Activated CD4-positive, alpha-beta T cell treated with anti-CD3 and anti-CD28 coated beads for 4 hours (primary cell): ENCODE data around the gene POLRMT.
A peak's percentile ranks its signal among the peaks of the same experiment; 100 is the strongest.

ENCODE experiments used
- DNase-seq, 2 donors: peaks; one replicate each; pipeline ENCODE4 v3.0.0-alpha.2; 2020

The POLRMT gene

GRCh38 chr19:662962-663681 is 29.8 kb upstream of the POLRMT start, which contains the start of gene RNF126:
Gene RNF126, minus strand, starts transcription at chr19:663214. Its CDS starts 93 bp downstream, at chr19:663121.
- DNase-seq, result peak; percentile 91 to 93

DNA sequence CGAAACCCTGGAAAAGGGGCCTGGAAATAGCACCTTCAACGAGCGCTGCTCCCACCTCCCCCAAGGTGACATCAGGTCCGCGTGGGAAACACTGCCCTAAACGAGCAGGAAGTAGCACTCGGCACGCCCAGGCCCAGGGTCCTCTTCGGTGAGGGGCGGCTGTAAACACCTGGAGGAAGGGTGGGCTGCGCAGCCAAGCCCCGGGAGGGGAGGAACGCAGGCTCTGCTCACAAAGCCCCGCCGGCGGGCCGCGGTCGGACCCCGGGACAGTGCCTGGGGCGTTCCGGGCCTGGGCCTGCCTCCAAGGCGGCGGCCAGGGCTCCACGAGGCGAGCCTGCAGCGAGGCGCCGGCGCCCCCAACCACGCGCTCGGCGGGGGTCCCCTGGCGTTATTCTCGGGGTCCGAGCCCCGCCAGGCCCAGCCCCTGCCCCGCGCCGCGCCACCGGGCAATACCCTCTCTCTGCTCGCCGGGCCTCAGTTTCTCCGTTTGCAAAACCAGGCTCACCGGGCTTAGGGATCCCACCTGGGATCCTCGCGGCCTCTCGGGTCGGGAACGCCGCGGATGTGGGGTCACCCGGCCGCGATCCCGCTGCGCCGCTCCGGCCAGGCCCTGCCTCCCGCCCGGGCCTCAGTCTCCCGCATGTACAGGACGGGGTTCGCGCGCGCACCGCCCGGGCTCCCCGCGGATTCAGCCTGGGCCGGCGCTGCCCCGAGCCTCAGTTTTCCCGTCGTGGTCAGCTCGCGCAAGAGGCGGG is 29.0 kb upstream of the POLRMT start:
- peak; percentile 73 to 81 for DNase-seq

DNA sequence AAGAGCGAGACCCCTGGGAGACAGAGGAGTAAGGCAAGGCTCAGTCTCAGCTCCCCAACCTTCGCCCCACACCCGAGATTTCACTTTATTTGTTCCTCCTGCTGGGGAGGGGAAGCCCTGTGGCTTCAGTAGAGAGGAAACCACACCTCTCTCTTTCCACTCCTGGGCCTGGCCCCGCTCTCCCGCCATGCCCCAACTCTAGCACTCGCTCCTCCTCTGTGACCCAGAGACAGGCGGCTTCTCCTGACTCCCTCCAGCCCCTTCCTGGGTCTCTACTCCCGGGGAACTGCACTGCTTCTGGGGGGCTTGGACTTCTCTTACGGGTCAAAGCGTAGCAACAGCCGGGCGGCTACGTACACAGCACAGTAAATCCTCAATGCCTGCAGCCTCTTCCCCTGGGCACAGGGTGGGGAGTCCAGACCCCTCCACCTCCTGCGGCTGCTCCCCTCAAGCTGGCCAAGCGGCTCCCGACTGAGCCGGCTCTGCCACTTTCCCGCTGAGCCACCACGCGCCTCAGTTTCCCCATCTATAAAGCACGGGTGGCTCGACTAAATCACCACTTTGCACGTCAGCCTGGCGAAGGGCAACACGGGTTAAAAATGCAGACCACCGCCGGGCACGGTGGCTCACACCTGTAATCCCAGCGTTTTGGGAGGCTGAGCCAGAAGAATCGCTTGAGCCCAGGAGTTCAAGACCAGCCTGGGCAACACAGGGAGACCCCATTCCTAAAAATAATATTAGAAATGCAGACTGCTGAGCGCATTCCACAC is 28.3 kb upstream of the POLRMT start:
- DNase-seq, result peak; percentile 61 to 64

DNA sequence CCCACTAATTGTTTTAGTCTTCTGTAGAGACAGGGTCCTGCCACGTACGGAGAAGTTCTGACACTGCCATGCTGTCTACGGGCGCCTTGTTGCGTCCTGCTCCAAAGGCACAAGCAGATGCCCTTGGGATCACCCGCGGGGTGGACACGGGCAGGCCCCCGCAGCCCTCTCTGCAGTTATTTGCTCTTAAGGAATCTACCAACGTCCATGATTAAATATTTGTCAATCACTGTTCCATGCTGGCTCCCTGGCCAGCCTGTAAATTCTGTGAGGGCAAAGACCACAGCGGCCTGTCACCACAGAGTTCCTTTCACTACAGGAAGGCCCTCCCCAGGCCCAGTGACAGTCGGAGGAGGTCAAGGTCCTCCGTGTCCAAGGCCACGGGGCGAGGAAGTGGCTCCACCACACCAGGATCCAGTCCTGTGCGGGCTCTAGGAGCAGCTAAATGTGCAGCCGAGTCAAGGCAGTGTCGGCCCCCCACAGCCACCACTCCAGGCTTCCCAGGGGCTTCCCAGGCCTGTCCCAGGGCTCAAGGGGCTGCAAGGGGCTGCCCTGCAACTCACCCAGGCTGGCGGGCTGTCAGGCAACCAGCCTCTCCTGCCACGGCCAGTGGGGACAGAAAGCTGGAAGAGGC is 27.6 kb upstream of the POLRMT start:
- no peak for DNase-seq

DNA sequence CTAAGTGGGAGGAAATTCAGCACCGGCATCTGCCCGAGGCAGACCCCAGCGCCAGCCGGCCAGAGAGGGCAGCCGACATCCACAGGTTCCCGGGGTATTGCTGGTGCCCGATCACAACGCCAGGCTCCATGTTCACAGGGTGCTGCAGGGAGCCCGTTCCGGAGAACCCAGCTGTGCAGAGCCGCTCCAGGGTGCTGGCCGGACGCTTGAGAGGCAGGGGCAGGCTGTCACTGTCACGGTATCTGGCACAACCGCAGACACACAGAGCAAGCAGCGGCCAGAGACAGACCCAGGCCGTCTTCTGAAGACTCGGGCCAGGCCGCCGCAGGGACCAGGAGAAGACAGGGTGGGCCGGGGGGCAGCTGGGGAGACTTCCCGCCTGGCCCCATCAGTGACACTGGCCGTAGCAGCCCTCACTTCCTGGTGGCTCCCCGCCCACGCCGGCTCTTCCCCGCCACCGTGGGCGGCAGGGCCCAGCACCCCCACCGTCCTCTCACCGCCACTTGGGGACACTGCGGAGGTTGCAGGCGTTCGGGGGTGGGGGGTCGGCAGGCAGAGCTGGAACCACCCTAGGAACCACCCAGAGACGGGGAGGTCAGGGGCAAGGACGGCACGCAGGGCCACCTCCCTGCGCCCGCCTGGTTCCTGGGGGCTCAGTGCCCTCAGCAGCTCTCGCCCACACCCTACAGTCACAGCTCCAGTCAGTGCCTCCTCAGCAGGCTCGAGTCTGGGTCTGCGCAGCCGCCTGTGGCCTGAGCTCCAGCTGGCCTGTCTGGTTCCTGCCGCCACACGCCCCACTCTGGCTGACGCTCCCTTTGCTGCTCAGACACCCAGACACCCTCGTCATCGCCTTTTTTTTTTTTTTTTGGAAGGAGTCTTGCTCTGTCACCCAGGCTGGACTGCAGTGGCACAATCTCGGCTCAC is 25.8 kb upstream of the POLRMT start:
- peak; percentile 34 to 50 for DNase-seq

GRCh38 chr19:658059-658839 is 24.9 kb upstream of the POLRMT start:
- no peak for DNase-seq

- no peak for DNase-seq
Measured at GRCh38 chr19:657611-658010, 24.3 kb upstream of the POLRMT start.

DNA sequence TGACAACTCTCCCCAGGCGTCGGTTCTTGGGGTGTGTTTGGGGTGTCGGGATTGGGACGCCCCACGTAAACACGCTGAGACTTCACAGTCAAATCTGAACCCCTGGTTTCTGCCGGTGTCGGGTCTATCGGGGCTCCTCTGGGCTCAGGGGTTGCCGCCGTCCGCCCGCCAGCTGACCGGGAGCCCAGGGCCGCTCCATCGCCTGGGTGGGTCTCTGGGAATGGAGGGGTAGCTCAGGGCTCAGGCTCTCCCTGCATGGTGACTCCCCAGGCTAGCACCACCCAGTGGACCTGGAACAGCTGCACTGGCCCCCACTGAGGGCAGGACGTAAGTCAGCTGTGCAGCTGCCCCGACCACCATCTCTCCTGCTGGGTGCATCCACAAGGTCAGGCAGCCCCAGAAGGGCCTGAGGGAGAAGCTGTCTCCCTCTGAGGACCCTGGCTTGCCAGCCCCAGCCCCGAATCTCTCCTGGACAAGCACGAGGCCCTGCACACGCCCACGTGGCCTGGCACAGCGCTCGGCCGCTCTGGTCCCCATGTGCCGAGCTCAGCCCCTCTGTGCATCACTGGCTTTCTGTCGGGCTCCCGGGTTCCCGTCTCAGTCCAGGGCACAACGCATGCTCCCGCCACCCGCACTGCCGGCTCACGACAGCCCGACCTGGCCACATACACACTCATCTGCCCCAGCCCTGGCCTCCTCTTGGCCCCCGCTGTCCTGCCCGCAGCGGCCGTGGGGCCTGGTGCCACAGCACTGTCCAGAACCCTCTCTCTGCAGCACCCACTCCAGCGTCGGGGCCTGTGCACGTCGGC is 23.6 kb upstream of the POLRMT start:
- no peak for DNase-seq

DNA sequence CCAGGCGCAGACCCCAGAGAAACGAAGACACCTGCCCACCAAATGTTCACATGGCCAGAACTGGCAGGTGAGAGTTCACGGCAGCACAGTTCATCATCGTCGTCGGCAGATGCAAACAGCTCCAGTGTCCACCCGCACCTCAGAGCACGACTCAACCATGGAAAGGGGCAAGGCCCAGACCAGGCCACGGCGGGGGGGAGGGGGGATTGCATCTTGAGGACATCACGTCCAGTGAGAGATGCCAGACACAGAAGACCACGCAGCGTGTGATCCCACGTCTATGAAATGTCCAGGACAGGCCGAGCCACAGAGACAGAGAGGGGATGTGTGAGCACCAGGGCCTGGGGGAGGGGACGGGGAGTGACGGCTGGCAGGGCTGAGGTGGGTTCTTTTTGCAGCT is 22.4 kb upstream of the POLRMT start:
- DNase-seq, result no peak

GRCh38 chr19:653425-653824 is 20.1 kb upstream of the POLRMT start:
- DNase-seq, result no peak

- no peak for DNase-seq
Measured at GRCh38 chr19:652467-653389, 19.4 kb upstream of the POLRMT start.

DNA sequence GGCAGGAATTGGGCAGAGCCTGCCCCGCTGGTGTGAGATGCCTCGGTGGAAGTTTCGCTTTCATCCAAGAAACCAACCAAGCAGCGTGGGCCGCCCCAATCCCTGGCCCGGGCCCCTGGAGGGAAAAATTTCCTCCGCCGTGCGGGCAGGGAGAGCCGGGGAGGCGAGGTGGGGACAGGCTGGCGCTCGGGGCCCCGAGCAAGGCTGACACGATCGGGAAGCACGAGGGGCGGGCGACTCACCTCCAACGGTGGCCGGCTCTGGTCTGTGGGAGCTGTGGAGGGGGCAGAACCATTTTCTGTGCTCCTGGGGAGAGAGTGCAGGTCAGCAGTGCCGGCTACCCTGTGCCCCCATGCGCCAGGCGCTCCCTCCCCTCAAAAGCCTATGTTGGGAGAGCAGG is 18.7 kb upstream of the POLRMT start:
- no peak for DNase-seq

- no peak for DNase-seq
Measured at GRCh38 chr19:651114-651818, 17.9 kb upstream of the POLRMT start.

DNA sequence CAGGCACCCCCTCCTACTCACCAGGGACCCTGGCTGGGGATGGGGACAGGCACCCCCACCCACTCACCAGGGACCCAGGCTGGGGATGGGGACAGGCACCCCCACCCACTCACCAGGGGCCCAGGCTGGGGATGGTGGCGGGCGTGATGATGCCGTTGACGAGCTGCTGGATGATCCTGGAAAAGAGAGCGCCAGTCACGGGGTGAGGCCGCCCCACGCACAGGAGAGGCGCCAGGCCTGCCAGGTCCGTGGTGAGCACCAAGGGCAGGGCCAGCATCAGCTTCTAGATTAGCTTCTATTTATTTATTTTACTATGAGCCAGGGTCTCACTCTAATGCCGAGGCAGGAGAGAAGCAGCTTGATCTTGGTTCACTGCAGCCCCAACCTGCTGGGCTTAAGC is 16.8 kb upstream of the POLRMT start:
- no peak for DNase-seq

- DNase-seq, result no peak
Measured at GRCh38 chr19:648904-649801, 15.8 kb upstream of the POLRMT start.

DNA sequence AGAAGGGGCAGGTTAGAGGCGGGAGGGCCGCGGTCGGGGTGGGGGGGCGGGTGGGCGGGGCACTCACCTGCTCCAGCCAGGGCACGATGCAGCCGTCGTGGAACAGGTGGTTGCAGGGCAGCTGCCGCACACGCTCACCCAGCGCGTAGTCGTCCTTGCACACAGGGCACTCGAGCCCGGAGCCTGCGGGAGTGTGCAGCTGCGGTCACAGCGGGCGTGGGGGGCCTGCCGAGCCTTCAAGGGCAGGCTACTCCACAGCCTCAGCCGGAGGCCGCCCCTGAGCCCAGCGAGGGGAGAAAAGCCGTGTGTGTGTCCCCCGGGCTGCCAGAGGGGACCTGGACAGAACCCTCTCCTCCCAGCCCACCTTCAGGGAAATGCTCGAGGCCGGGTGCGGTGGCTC is 15.0 kb upstream of the POLRMT start:
- DNase-seq, result no peak

DNA sequence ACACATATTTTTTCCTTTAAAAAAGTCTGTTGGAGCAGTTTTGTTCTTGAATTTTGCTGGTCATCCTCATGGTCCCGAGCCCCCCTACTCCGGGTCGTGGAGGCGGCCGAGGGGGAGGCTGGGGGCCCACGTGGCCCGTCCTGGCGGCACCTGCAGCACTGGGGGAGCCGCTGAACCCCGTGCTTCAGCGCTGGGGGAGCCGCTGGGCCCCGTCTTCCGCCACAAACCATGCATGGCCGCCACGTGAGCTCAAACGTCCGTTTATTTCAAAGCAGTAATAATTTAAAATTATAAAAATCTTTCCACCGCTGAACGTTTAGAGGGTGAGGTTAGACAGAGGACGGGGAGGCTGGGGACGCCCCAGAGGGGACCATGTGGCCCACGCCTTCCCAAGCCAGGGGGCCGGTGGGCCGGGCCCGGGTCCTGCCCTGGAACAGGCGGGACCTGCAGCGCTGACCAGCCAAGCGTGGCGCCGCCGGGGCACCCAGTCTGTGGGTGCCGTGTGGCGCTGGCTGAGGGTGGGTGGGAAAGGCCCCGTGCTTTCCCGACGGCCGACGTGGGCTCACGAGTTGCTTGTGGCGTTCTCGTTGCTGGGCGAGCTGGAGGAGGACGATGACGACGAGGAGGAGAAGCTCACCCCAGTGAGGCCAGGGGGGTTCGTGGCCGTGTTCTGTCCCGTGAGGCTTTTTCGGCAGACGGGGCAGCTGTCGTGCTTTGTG is 14.4 kb upstream of the POLRMT start:
- no peak for DNase-seq
